ENCODE measurements around the gene GANAB.

DNA sequence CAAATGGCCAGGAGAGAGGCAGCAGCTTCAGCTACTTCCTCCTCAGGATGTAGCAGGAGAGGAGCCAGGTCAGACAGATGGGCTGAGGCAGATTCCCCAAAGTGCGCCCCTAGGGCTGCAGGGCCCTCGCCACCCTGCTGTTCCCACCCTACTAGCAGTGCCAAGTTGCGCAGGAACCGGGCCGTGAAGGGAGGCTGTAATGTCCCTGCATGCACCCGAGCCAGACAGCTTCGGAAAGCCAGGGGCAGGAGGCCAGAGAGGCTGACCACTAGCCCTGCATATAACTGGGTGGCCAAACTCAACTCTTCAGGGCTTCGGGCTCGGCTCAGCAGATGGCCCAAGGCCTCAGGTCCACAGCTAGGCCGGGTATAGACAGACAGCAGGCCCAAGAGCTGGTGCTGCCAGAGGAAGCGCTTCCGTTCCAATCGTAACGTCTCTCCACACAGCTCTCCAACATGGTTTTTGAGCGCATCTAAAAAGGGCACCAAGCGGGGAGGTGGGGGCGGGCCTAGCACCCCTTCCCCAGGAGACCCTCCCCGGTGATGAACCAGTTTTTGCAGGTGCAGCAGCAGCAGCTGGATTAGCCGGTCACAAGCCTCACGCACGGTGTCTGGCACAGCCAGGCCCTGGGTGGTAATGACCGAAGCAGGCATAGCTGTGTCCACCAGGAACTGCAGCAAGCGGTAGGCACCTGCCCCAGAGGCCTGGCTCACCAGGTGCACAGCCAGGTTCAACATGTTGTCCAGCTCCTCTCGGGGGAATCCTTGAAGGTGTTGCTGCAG is 2.0 kb upstream of the GANAB start:
- TF ChIP-seq CTCF (IDR thresholded peaks at IDR 0.05; ENCODE audit: low read length) (no peak), EZH2phosphoT487 (IDR thresholded peaks at IDR 0.05; ENCODE audit: low read length) (no peak), EZH2 (optimal IDR thresholded peaks at IDR 0.05; ENCODE audit: low read depth, low read length) (no peak)
